Naive B cell (primary cell): ENCODE results near the gene CIZ1. TPM values are rescaled to one million over a fixed set of nuclear protein-coding genes. Genes with fewer than 3 reads are reported as not detected.
"Not testable (repeated sequence)": the region's sequence is repeated elsewhere in the genome, so short reads cannot be mapped to it uniquely, and the experiment has no call there.

Experiments
- ATAC-seq, 2 donors: fragments of 150-1000 bp; cut with Tn5 transposase; 2 replicates each; pipeline ENCODE4 v1.10.0; 2021; ENCODE audit warnings: low read depth in 2 of 2, mild to moderate bottlenecking in 2 of 2, moderate library complexity in 2 of 2
- DNase-seq: peaks from one replicate; pipeline ENCODE4 v3.0.0; 2022
- H3K27ac Mint-ChIP-seq, 6 donors: one replicate each; pipeline ENCODE4 v1.8.0; 2020 to 2022; ENCODE audit warnings: mild to moderate bottlenecking in 6 of 6, mixed read lengths in 6 of 6, moderate library complexity in 5 of 6, inconsistent platforms in 2 of 6
- H3K27me3 Mint-ChIP-seq, 3 donors: one replicate each; pipeline ENCODE4 v1.8.0; 2021 to 2022; ENCODE audit warnings: mixed read lengths in 3 of 3, mild to moderate bottlenecking in 1 of 3
- H3K36me3 Mint-ChIP-seq, 2 donors: one replicate each; pipeline ENCODE4 v1.8.0; 2020 to 2022; ENCODE audit warnings: mixed read lengths in 2 of 2, inconsistent platforms in 1 of 2, mild to moderate bottlenecking in 1 of 2
- H3K4me1 Mint-ChIP-seq, 3 donors: one replicate each; pipeline ENCODE4 v1.8.0; 2020 to 2022; ENCODE audit warnings: mixed read lengths in 3 of 3, inconsistent platforms in 1 of 3, mild to moderate bottlenecking in 1 of 3, moderate library complexity in 1 of 3
- H3K4me3 Mint-ChIP-seq, 8 donors: one replicate each; pipeline ENCODE4 v1.8.0; 2020 to 2022; ENCODE audit warnings: mild to moderate bottlenecking in 8 of 8, mixed read lengths in 8 of 8, moderate library complexity in 8 of 8, inconsistent platforms in 2 of 8
- H3K9me3 Mint-ChIP-seq, 7 donors: one replicate each; pipeline ENCODE4 v1.8.0; 2020 to 2022; ENCODE audit warnings: mixed read lengths in 7 of 7, mild to moderate bottlenecking in 5 of 7, inconsistent platforms in 2 of 7, moderate library complexity in 1 of 7
- polyA plus RNA-seq, 6 donors: library from polyadenylated mRNA; unstranded; fragments of 300-500 nt; fragmentation: Illumina TruSeq; gene quantifications; one replicate each; pipeline ENCODE4 v1.2.3, GENCODE V29; 2021; ENCODE audit warnings: low read depth in 6 of 6

The CIZ1 gene
- polyA plus RNA-seq, 6 donors from 2014 or later, result 5.6 to 34.6 (median 9.9) TPM

DNA sequence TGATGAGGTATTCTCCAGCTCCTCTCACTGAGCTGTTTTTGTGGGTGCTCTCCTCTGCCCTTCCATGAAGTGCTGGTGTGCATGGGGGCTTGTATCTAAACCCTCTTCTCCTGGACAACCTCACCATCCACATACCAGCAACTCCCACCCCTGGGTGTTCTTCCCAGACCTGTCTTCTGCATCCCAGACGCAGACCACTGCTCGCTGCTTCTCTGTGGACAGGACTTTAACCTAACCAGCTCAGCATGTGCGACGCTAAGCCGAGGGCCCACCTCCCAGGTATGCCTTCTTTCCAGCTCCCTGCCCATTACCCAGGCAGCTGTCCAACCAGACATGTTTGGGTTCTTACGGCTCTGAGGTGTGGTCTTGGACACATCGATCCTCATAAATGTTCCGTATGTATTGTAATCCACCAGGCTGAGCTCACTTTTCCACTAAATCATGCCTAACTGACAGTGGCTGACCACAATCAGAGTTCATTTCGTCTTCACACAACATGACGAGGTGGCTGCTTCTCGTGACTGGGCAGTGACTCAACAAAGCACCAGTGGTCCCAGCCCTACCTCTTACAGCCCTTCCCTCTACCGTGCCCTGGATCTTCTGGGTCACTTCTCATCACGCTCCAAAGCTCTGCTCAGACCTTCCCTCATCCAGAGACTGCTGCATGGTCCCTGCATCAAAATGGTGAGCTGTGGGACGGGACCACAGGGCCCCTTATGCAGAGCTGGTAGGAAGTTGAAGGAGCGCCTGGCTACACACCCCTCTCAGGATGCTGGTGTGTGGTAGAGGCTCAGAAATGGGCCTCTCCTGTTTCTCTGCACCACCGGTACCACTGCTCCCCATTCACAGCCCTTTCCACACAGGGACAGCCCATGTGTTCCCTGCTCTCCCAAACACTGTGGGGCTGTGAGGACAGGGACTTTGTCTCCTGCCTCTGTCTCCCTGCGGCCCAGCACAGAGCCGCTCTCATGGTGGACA is 54.3 kb downstream of the CIZ1 start:
- ATAC-seq (no peak), DNase-seq (no peak)
- H3K4me1 Mint-ChIP-seq, result peaks cover 0 to 8% (median 0%) of the 10 kb centered on the region in 3 donors
- H3K9me3 Mint-ChIP-seq, result no peaks in the 10 kb centered on the region
- H3K36me3 Mint-ChIP-seq, result peaks cover 0 to 5% of the 10 kb centered on the region in 2 donors
- no peak overlapping the region for H3K27ac Mint-ChIP-seq
- peaks cover 5 to 46% (median 35%) of the 10 kb centered on the region in 3 donors for H3K27me3 Mint-ChIP-seq
- peak overlapping the region in 1 of 8 donors; percentile 64 for H3K4me3 Mint-ChIP-seq

DNA sequence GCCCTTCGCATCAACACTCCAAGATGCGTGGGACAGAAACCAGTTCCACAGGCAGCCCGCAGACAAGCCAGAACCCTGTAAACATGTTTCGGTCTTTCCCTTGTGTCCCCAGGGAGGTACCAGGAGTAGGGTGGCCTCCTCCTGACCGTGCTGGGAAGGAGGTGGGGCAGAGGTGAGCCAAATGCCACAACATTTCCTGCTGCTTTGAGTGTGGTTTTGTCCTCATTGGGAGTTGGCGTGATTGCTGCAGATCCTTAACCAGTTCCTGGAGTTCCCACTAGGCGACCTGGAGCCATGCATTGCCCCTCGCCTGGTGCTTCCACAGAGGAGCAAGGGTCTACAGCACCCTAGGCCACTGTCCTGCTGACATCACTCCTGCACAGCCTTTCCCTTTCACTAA is 55.8 kb downstream of the CIZ1 start:
- H3K4me3 Mint-ChIP-seq, result not testable (repeated sequence)
- H3K27ac Mint-ChIP-seq, result peak overlapping the region in 1 of 6 donors; percentile 10

DNA sequence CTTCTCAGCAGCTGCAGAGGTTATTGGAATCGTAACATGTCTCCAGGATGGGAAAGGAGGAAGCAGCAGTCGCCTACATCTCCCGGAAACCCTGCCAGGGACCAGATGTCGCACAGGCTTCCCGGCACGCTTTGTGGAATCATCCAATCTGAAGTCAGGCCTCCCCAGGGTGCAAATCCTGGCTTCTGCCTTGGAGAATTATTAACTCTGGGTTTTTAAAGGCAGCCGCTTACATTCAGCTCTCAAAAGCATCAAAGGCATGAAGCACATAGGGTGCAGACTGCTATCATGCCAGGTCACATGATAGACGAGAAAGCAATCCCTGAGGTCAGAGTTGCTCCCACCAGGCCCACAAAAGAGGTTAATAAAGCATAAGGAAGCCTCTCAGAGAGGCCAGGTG is 59.2 kb downstream of the CIZ1 start:
- not testable (repeated sequence) for DNase-seq, ATAC-seq, H3K4me3 Mint-ChIP-seq, H3K36me3 Mint-ChIP-seq, H3K27ac Mint-ChIP-seq, H3K9me3 Mint-ChIP-seq
- Mint-ChIP-seq H3K27me3 (peaks cover 5 to 34% (median 25%) of the 10 kb centered on the region in 3 donors), H3K4me1 (peaks cover 11 to 16% (median 16%) of the 10 kb centered on the region in 3 donors)

More for the DNA sequence above, 55.8 kb downstream of the CIZ1 start:
- peaks cover 5 to 42% (median 35%) of the 10 kb centered on the region in 3 donors for H3K27me3 Mint-ChIP-seq
- not testable (repeated sequence) for DNase-seq, H3K4me1 Mint-ChIP-seq, H3K36me3 Mint-ChIP-seq, H3K9me3 Mint-ChIP-seq, ATAC-seq

DNA sequence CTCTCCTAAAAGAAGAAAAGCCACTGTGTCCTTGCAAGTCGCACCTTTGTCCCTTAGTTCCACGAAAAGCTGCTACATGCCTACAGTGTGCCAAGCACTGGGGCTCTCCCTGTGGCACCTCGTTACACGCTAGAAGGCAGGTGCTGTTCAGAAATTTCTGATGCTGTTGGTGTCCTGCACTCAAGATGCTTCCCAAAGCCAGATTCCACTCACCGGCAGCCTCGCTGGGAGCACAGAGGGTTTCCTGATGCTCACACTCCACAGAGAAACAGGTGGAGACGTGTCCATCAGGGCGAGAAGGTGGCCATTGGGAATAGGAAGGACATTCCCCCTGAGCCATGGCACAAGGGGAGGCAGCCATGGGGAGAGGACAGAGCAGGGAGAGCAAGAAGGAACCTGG is 60.0 kb downstream of the CIZ1 start:
- Mint-ChIP-seq H3K4me1 (peaks cover 11 to 17% (median 12%) of the 10 kb centered on the region in 3 donors), H3K27me3 (peaks cover 5 to 27% (median 19%) of the 10 kb centered on the region in 3 donors)
- H3K9me3 Mint-ChIP-seq, H3K4me3 Mint-ChIP-seq, DNase-seq, ATAC-seq, H3K27ac Mint-ChIP-seq, H3K36me3 Mint-ChIP-seq: not testable (repeated sequence)

DNA sequence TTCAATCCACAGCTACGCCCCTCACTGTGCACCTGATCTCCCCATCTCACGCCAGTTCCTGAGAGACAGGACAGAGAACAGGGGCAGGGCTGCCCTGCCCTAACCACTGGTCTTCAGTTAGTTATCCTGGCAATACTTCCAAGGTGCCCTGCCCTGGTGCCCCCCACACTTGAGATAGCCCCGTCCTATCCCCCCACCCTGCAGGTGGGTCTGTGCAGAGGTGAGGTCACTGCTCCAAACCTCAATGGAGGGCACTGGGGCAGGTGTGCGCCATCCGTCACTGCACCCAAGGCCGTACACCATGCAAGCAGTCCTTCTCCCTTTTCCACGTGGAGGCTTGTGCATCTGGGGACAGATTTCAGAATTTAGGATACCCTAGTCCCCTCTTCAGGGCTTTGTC is 60.7 kb downstream of the CIZ1 start:
- Mint-ChIP-seq H3K4me3 (peak overlapping the region in 1 of 8 donors; percentile 98), H3K27me3 (peaks cover 5 to 21% (median 14%) of the 10 kb centered on the region in 3 donors), H3K4me1 (peaks cover 18 to 24% (median 19%) of the 10 kb centered on the region in 3 donors)
- not testable (repeated sequence) for ATAC-seq, H3K27ac Mint-ChIP-seq, DNase-seq, H3K36me3 Mint-ChIP-seq, H3K9me3 Mint-ChIP-seq

DNA sequence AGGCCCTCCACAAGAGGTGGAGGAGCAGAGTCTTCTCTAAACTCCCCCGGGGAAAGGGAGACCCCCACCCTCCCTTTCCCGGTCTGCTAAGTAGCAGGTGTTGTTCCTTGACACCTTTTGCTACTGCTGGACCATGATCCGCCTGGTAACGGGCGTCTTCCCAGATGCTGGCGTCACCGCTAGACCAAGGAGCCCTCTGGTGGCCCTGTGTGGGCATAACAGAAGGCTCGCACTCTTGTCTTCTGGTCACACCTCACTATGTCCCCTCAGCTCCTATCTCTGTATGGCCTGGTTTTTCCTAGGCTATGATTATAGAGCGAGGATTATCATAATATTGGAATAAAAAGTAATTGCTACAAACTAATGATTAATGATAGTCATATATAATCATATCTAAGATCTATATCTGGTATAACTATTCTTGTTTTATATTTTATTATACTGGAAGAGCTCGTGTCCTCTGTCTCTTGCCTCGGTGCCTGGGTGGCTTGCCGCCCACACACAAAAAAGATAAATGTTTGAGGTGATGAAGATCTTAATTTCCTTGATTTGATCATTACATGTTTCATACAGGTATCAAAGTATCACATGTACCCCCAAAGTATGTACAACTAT is 61.3 kb downstream of the CIZ1 start:
- Mint-ChIP-seq H3K4me1 (peaks cover 23 to 29% (median 24%) of the 10 kb centered on the region in 3 donors), H3K27ac (peak overlapping the region in 3 of 6 donors; percentile 22 to 62 (median 38)), H3K27me3 (peaks cover 5 to 20% (median 11%) of the 10 kb centered on the region in 3 donors), H3K4me3 (peak overlapping the region; percentile 41 to 100 (median 79))
- H3K9me3 Mint-ChIP-seq, H3K36me3 Mint-ChIP-seq, ATAC-seq: not testable (repeated sequence)
- peak; percentile 46 for DNase-seq

DNA sequence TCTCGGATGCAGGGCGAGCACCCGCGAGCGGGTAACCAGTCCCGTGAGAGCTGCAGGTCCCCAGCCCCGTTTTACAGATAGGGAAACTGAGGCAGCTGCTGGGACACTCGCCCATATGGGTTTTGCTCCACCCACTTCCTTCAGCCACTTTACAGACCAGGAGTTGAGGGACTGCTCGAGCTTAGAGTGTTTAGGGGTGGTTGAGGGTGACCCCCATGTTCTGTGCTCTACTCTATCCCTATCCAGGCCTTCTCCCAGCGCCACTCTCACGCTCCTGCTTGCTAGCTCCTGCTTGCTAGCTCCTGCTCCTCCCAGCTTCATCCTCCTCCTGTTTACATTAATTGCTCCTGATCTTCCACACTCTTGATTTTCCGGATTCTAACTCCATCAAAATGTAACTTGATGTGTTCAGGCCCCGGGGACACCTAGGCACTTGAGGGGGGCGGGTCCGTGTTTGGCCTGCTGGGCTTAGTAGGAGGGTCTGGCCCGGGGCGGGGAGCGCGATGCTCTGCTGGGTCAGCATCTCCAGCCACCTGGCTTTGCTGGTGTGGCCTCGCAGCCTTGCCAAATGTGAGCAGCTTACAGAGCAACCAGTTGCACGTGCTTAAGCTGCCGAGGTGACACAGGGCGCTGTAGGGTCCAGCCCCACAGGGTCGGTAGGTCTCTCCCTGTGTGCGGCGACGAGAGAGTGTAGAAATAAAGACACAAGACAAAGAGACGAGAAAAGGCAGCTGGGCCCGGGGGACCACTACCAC is 62.4 kb downstream of the CIZ1 start:
- no peak for DNase-seq
- ATAC-seq, result no peak
- Mint-ChIP-seq H3K27ac (peak overlapping the region; percentile 71 to 100 (median 99)), H3K9me3 (no peaks in the 10 kb centered on the region), H3K36me3 (no peaks in the 10 kb centered on the region), H3K27me3 (peaks cover 5 to 19% (median 11%) of the 10 kb centered on the region in 3 donors), H3K4me1 (peaks cover 26 to 35% (median 27%) of the 10 kb centered on the region in 3 donors), H3K4me3 (peak overlapping the region; percentile 93 to 100 (median 98))

DNA sequence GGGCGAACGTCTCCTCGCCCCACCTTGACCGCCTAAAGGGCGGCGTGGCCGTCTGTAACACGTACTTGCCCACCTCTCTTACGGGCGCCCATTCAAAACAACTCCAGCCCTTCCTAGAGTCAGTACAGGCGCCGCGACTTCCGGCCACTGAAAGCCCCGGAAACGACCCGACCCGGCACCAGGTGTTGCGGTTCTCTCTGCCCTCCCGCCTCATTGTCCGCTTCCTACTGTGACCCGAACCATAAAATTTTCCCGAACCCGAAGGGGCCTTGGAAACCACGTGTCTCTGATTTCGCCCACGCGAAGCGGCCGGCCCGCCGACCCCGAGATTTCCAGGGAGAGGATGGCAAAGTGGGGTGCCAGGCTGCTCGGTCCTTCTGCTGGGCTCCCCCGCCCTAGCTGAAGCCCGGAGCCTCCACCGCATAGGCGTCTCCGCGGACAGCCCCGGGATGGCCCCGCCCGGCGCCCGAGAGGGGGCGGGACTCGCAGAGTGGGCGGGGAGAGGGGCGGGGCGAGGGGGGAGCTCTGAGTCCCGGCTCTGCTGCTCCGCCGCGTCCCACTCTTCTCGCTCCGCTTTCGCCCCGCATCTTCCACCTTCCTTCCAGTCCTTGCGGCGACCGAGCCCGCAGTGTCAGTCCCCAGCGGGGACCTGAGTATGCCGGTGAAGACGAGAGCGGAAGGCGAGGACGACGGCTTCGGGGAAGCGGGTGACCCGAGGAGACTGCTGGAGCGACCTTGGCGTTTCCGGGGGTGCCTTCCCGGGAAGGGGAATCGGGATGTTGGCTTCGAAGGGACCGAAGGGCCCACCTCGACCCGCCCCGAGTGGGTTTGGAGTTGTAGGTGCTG is 63.2 kb downstream of the CIZ1 start:
- peak overlapping the region; percentile 98 to 100 (median 100) for H3K27ac Mint-ChIP-seq

DNA sequence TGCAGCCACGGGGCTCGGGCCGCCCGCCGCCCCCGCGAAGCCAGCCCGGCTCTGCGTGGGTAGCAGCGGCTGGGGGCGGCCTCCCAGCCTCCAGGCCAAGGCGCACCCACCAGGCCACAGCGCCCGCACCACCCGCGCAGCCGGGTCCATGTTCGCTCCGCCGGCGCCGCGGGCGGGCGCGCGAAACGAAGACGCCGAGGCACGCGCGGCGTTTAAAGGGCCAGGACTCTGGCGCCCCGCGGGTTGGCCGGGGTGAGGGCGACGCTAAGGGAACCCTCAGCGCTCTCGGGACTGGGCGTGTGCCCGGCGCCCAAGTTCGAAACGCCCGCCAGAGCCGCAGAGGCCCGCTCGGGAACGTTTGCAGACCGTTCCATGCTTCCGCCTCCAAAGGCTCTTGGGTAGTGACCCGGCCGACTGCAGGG is 63.8 kb downstream of the CIZ1 start, which contains the start of gene PTGES2:
PTGES2 (minus strand) TSS at position 162 of the 422 bp plus-strand sequence; CDS start at position 150, 12 bp downstream.
- H3K36me3 Mint-ChIP-seq, result no peaks in the 10 kb centered on the region
- H3K9me3 Mint-ChIP-seq, result no peaks in the 10 kb centered on the region
- DNase-seq (peak; percentile 87), ATAC-seq (peak; percentile 73)
- H3K4me1 Mint-ChIP-seq, result peaks cover 26 to 35% (median 27%) of the 10 kb centered on the region in 3 donors
- H3K27me3 Mint-ChIP-seq, result peaks cover 0 to 4% (median 2%) of the 10 kb centered on the region in 3 donors
- peak within 1 kb of the TSS; percentile 93 to 100 (median 98) for H3K4me3 Mint-ChIP-seq
- H3K27ac Mint-ChIP-seq, result peak within 1 kb of the TSS; percentile 98 to 100 (median 100)

More for the DNA sequence above, 63.2 kb downstream of the CIZ1 start:
- no peaks in the 10 kb centered on the region for H3K36me3 Mint-ChIP-seq
- DNase-seq (peak; percentile 92), ATAC-seq (peak; percentile 76 to 77)
- peaks cover 26 to 35% (median 27%) of the 10 kb centered on the region in 3 donors for H3K4me1 Mint-ChIP-seq
- peak overlapping the region; percentile 93 to 100 (median 98) for H3K4me3 Mint-ChIP-seq
- H3K9me3 Mint-ChIP-seq, result no peaks in the 10 kb centered on the region
- H3K27me3 Mint-ChIP-seq, result peaks cover 4 to 11% (median 8%) of the 10 kb centered on the region in 3 donors

DNA sequence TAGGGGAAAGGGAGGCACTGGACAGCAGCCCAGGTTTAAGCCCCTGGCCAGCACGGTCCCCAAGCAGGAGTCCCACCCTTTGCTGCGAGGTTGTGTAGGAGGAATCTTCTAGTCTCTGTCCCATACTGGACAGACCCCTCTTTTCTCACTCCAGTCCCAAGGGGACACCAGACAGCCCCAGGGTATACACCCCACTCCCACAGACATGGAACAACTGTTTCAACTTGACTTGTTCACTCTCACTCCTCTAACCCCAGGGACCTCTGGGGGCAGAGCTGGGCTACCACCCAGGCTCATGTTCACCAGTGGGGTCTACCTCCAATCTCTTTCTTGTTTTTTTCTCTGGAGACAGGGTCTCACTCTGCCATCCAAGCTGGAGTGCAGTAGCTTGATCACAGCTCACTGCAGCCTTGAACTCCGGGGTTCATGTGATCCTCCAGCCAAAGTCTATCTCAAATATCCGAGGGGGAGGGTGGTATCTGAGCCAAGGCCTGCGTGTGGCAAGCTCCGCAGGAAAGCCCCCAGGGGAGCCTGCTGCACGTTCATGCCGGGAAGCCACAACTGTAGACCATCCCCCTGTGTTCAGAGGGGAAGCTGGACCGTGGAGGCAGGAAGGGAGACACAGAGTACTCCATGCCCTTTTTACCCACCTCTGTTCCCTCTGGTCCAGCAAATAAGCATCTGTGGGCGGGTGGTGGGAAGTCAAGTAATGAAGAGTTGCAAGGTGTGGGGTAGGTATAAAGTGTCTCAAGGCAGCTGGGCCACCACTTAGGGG is 65.6 kb downstream of the CIZ1 start:
- Mint-ChIP-seq H3K4me1 (peaks cover 26 to 35% (median 27%) of the 10 kb centered on the region in 3 donors), H3K36me3 (no peaks in the 10 kb centered on the region), H3K9me3 (no peaks in the 10 kb centered on the region), H3K4me3 (peak overlapping the region; percentile 81 to 96 (median 87)), H3K27me3 (no peaks in the 10 kb centered on the region), H3K27ac (peak overlapping the region in 4 of 6 donors; percentile 60 to 98 (median 76))
- no peak for ATAC-seq
- no peak for DNase-seq

DNA sequence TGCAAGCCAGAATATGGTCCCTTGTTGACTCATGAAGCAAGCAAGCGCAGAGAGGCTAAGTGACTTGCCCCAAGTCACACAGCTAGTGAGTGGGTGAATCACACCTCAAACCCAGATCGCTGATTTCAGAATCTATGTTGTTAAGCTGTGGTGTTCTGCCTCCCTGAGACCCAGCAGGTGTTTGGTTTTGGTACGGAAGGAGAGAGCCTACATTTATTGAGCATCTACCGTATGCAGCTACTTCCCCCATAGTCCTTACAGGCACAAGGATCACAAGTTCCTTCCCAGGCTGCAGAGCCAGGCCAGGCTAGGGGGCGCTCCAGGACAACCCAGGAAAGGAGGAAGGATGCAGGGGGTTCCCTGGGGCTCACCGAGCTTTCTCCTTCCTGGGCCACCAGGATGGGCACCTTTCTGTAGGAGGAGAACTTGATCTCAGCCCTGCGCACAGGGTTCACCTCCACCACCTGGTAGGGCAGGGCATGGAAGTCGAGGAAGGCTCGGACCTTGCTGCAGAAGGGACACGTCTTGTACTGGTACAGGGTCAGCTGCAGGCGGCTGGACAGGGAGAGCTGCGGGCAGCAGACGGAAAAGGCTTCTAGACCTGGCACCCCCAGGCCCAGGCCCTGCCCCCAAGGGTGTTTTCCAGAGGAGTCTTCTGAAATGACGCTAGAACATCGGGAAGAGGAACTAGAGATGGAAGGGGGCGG is 66.3 kb downstream of the CIZ1 start:
- Mint-ChIP-seq H3K27me3 (no peaks in the 10 kb centered on the region), H3K27ac (peak overlapping the region in 3 of 6 donors; percentile 52 to 98 (median 62)), H3K9me3 (no peaks in the 10 kb centered on the region), H3K36me3 (no peaks in the 10 kb centered on the region), H3K4me3 (peak overlapping the region in 5 of 8 donors; percentile 32 to 95 (median 84)), H3K4me1 (peaks cover 26 to 35% (median 27%) of the 10 kb centered on the region in 3 donors)
- ATAC-seq, result no peak
- DNase-seq, result no peak
